GM12872 (cell line): ENCODE data around the gene TTC28.

ENCODE experiments used
- CTCF ChIP-seq: IDR thresholded peaks from 3 replicates; pipeline ENCODE4 v1.5.1; 2011; ENCODE audit warnings: low read depth, mild to moderate bottlenecking, low read length, moderate library complexity; ENCODE audit not compliant: insufficient read depth

The TTC28 gene

GRCh38 chr22:27959335-27960090, 720.1 kb downstream of the TTC28 start:
- TF ChIP-seq CTCF, result no peak

GRCh38 chr22:27952779-27953178, 726.9 kb downstream of the TTC28 start:
- no peak for TF ChIP-seq CTCF

GRCh38 chr22:27952091-27952490, 727.5 kb downstream of the TTC28 start:
- no peak for TF ChIP-seq CTCF

- TF ChIP-seq CTCF, result no peak
Observed at GRCh38 chr22:27949421-27949820, 730.2 kb downstream of the TTC28 start.

- TF ChIP-seq CTCF, result no peak
Observed at GRCh38 chr22:27948569-27948968, 731.1 kb downstream of the TTC28 start.

- no peak for TF ChIP-seq CTCF
Observed at GRCh38 chr22:27947448-27947847, 732.2 kb downstream of the TTC28 start.

GRCh38 chr22:27941143-27941542, 738.5 kb downstream of the TTC28 start:
- TF ChIP-seq CTCF, result no peak
